HEK293T (cell line): ENCODE data around the gene PRADC1.

Source experiments
- BHLHE40 ChIP-seq: fragments of 450-650 bp; IDR thresholded peaks from 2 replicates; pipeline ENCODE4 v1.6.1; 2016; ENCODE audit warnings: mild to moderate bottlenecking, moderate library complexity, borderline replicate concordance
- ELF4 ChIP-seq: fragments of 450-650 bp; IDR thresholded peaks from 2 replicates; pipeline ENCODE4 v1.6.1; 2017; ENCODE audit warnings: antibody characterized with exemption
- FOXA1 ChIP-seq: fragments of 450-650 bp; IDR thresholded peaks from 2 replicates; pipeline ENCODE4 v1.6.1; 2016; ENCODE audit warnings: mild to moderate bottlenecking
- FOXK2 ChIP-seq: fragments of 450-650 bp; IDR thresholded peaks from 2 replicates; pipeline ENCODE4 v1.6.1; 2016; ENCODE audit warnings: mild to moderate bottlenecking
- FOXM1 ChIP-seq: fragments of 450-650 bp; IDR thresholded peaks from 2 replicates; pipeline ENCODE4 v1.6.1; 2017; ENCODE audit warnings: mild to moderate bottlenecking, borderline replicate concordance
- HDGF ChIP-seq: fragments of 450-650 bp; IDR thresholded peaks from 2 replicates; pipeline ENCODE4 v1.6.1; 2017; ENCODE audit warnings: antibody characterized with exemption, borderline replicate concordance
- L3MBTL2 ChIP-seq: fragments of 450-650 bp; conservative IDR thresholded peaks from 2 replicates; pipeline ENCODE4 v1.6.1; 2016; ENCODE audit warnings: mild to moderate bottlenecking
- NFRKB ChIP-seq: fragments of 450-650 bp; IDR thresholded peaks from 2 replicates; pipeline ENCODE4 v1.6.1; 2016; ENCODE audit warnings: mild to moderate bottlenecking, moderate library complexity
- SP1 ChIP-seq: fragments of 450-650 bp; IDR thresholded peaks from 2 replicates; pipeline ENCODE4 v1.6.1; 2017
- SUZ12 ChIP-seq: fragments of 450-650 bp; IDR thresholded peaks from 2 replicates; pipeline ENCODE4 v1.6.1; 2016; ENCODE audit warnings: mild to moderate bottlenecking
- TARDBP ChIP-seq: fragments of 450-650 bp; IDR thresholded peaks from 2 replicates; pipeline ENCODE4 v1.6.1; 2016
- ZNF384 ChIP-seq: fragments of 450-650 bp; IDR thresholded peaks from 2 replicates; pipeline ENCODE4 v1.6.1; 2016
- TF ChIP-seq, protein P1 (sequence below): fragments of 450-650 bp; IDR thresholded peaks from 2 replicates; pipeline ENCODE4 v1.6.1; 2016

DNA sequence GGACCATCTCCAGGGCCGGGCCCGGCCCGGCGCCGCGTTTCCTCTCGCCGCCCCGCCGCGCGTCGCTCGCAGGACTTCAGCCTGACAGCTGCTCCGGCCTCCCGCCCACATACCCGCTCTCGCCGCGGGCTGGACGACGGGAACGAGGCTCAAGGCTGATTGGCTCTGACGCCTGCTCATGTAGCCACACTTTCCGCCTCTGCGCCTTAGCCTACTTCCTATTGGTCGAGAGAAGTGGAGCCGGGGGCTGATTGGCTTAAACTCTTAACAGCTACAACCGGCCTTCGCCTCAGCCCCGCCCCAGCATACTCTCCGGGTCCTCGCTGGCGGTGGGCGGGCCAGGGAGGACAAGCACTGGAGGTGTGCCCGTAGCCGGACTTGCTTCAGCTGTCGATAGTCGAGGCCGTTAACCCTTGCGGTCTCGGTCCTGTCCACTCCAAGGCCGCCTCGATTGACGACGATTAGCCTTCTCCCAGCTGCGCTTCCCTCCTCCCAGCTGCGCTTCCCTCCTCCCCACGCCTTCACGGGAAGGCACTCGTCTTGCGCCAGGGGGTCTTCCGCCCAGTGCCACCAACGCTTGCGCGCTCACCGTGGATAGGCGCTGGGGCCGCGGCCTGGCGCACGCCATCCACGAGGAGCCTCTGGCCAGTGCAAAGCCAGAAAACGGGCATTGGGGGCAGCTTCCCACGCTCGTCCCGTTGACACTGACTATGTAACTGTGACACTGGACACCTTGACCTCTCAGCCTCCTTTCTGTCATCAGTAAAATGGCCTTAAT is at the start of gene PRADC1:
- TF ChIP-seq SP1 (no peak), FOXM1 (no peak), L3MBTL2 (peak; percentile 85), HDGF (no peak), BHLHE40 (no peak), ELF4 (no peak), FOXA1 (no peak), TARDBP (no peak), FOXK2 (no peak), ZNF384 (no peak), SUZ12 (no peak), NFRKB (no peak)
- TF ChIP-seq, protein P1, sequence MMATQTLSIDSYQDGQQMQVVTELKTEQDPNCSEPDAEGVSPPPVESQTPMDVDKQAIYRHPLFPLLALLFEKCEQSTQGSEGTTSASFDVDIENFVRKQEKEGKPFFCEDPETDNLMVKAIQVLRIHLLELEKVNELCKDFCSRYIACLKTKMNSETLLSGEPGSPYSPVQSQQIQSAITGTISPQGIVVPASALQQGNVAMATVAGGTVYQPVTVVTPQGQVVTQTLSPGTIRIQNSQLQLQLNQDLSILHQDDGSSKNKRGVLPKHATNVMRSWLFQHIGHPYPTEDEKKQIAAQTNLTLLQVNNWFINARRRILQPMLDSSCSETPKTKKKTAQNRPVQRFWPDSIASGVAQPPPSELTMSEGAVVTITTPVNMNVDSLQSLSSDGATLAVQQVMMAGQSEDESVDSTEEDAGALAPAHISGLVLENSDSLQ, result peak; percentile 99
